K562 (cell line): ENCODE results near the gene ERICH6. TPM values are rescaled to one million over a fixed set of nuclear protein-coding genes. Genes with fewer than 3 reads are reported as not detected.

Experiments
- ATAC-seq: fragments of 200-7000 bp; cut with Tn5 transposase; 3 replicates; pipeline ENCODE4 v1.9.1; 2020; ENCODE audit warnings: moderate library complexity
- BruUV-seq: library from RNA; stranded (reverse); fragments of 400-500 nt; replicated peaks from 2 replicates; lab custom pipeline; 2021; lab: Mats Ljungman, UMichigan
- CTCF ChIA-PET: fragments of 300-600 bp; formaldehyde crosslinking; extraction: SDS; loops from one replicate; lab custom pipeline; 2021; ENCODE audit warnings: low intra/inter-chr PET ratio; lab: Yijun Ruan, JAX
- POLR2A ChIA-PET: fragments of 300-600, 350-650 bp; sonication (Branson Sonifier 250); formaldehyde crosslinking; extraction: SDS; loops from one replicate; lab custom pipeline; 2021; ENCODE audit warnings: antibody characterized with exemption, inconsistent platforms; lab: Yijun Ruan, JAX
- DNase-seq, 4 experiments: peaks; one replicate each; pipeline versions ENCODE4 v3.0.0 to v3.0.0-alpha.2; 2011 to 2018; ENCODE audit warnings: low spot score in 3 of 4, mixed read lengths in 3 of 4; ENCODE audit errors: extremely low read depth in 1 of 4
- FAIRE-seq: peaks from 2 replicates; lab custom pipeline; 2011; peaks lifted over from hg19 to GRCh38; lab: Jason Lieb, UNC
- H2AFZ ChIP-seq: 2 replicates; pipeline ENCODE4 v1.6.0; 2011; ENCODE audit warnings: low read depth, low read length, control low read depth, inconsistent platforms
- H3K27ac ChIP-seq: fragments of 200-600 bp; 3 replicates; pipeline ENCODE4 v1.8.0; 2011; ENCODE audit warnings: low read depth, mild to moderate bottlenecking, control low read depth, inconsistent platforms, low read length, moderate library complexity, mixed read lengths; ENCODE audit errors: extremely low read depth
- H3K27me3 ChIP-seq, 2 experiments: fragments of 300-600 bp in 1 of 2; 2 replicates in 1 of 2; 3 replicates in 1 of 2; pipeline versions ENCODE4 v1.6.0 to v1.8.0; 2011; ENCODE audit warnings: inconsistent platforms in 2 of 2, low read length in 2 of 2, mild to moderate bottlenecking in 1 of 2, mixed read lengths in 1 of 2, moderate library complexity in 1 of 2; ENCODE audit not compliant: control insufficient read depth in 2 of 2, insufficient read depth in 2 of 2
- H3K36me3 ChIP-seq: fragments of 300-600 bp; 3 replicates; pipeline ENCODE4 v1.8.0; 2011; ENCODE audit warnings: mild to moderate bottlenecking, low read length, inconsistent platforms; ENCODE audit not compliant: control insufficient read depth, insufficient read depth
- H3K4me1 ChIP-seq, 2 experiments: fragments of 200-600 bp in 1 of 2; replicated peaks in 1 of 2; 2 replicates in 1 of 2; 3 replicates in 1 of 2; pipeline versions ENCODE4 v1.5.1 to v1.8.0; 2011; ENCODE audit warnings: inconsistent platforms in 2 of 2, low read length in 2 of 2, mild to moderate bottlenecking in 1 of 2, mixed read lengths in 1 of 2, moderate library complexity in 1 of 2; ENCODE audit not compliant: control insufficient read depth in 2 of 2, insufficient read depth in 2 of 2
- H3K4me2 ChIP-seq: 2 replicates; pipeline ENCODE4 v1.6.1; 2011; ENCODE audit warnings: low read length, control low read depth, inconsistent platforms, mixed read lengths; ENCODE audit not compliant: insufficient read depth
- H3K4me3 ChIP-seq: fragments of 200-600 bp; sonication (generic), shearing (Covaris generic); 2 replicates; pipeline ENCODE4 v1.5.1; 2016; ENCODE audit warnings: control low read depth, inconsistent platforms
- H3K79me2 ChIP-seq: fragments of 200-600 bp; 3 replicates; pipeline ENCODE4 v1.8.0; 2011; ENCODE audit warnings: low read length, inconsistent platforms; ENCODE audit not compliant: control insufficient read depth, insufficient read depth
- H3K9ac ChIP-seq, 2 experiments: 2 replicates each; pipeline versions ENCODE4 v1.6.0 to v1.6.1; 2011; ENCODE audit warnings: low read depth in 2 of 2, low read length in 2 of 2, control low read depth in 1 of 2, inconsistent platforms in 1 of 2, mild to moderate bottlenecking in 1 of 2, mixed read lengths in 1 of 2; ENCODE audit not compliant: insufficient read depth in 1 of 2
- H3K9me1 ChIP-seq: one replicate; pipeline ENCODE4 v1.6.0; 2011; ENCODE audit warnings: inconsistent platforms, mild to moderate bottlenecking, low read length, moderate library complexity; ENCODE audit not compliant: control insufficient read depth, insufficient read depth
- H3K9me3 ChIP-seq: replicated peaks from 2 replicates; pipeline ENCODE4 v1.5.1; 2011; ENCODE audit warnings: low read depth, low read length, inconsistent platforms; ENCODE audit not compliant: control insufficient read depth, insufficient read depth
- H4K20me1 ChIP-seq: replicated peaks from 2 replicates; pipeline ENCODE4 v1.6.1; 2011; ENCODE audit warnings: low read length, inconsistent platforms, mixed read lengths; ENCODE audit not compliant: control insufficient read depth, insufficient read depth
- ETV6 ChIP-seq, 3 experiments: fragments of 150-350 bp in 1 of 3; sonication (generic) in 1 of 3; formaldehyde crosslinking in 1 of 3; IDR thresholded peaks; 2 replicates each; pipeline versions ENCODE4 v1.6.1 to v1.8.0; 2014 to 2022; ENCODE audit warnings: borderline replicate concordance in 2 of 3, low read depth in 2 of 3, antibody characterized with exemption in 1 of 3, low read length in 1 of 3, mild to moderate bottlenecking in 1 of 3, missing genetic modification reagents in 1 of 3
- MLLT1 ChIP-seq, 2 experiments: fragments of 450-650 bp; IDR thresholded peaks; 2 replicates each; pipeline ENCODE4 v1.6.1; 2016
- RBM15 ChIP-seq: fragments of 200-400 bp; formaldehyde crosslinking; IDR thresholded peaks from 2 replicates; pipeline ENCODE4 v1.6.1; 2018; ENCODE audit warnings: mild to moderate bottlenecking, low read length, moderate library complexity; ENCODE audit not compliant: insufficient read depth
- ZNF277 ChIP-seq: fragments of 250-450 bp; sonication (Bioruptor Pico); IDR thresholded peaks from 2 replicates; pipeline ENCODE4 v1.8.0; 2022; ENCODE audit warnings: inconsistent platforms, mild to moderate bottlenecking, moderate library complexity, borderline replicate concordance
- WGBS: fragments of 100-300 bp; shearing (Covaris generic); methylation state at CpG from one replicate; pipeline ENCODE4 v1.1.6; 2016; ENCODE audit warnings: low coverage, mixed read lengths; ENCODE audit not compliant: insufficient coverage; ENCODE audit errors: missing lambda C conversion rate; 5-methylcytosine and 5-hydroxymethylcytosine counted together
- in situ Hi-C: fragments of 300-500 bp; cut with MboI; formaldehyde crosslinking; loops from 4 replicates; pipeline ENCODE4 v1.15.0; 2018; ENCODE audit warnings: inconsistent platforms, mixed read lengths
- intact Hi-C: fragments of 100-400 bp; cut with micrococcal nuclease; formaldehyde crosslinking; loops from 2 replicates; pipeline ENCODE4 v1.14.2; 2022
- polyA plus RNA-seq, 8 experiments: library from polyadenylated mRNA; depleted of rRNA in 4 of 8; stranded (reverse) in 5 of 8; unstranded in 3 of 8; fragments of >200 nt; fragmentation: Nextera tagmentation in 2 of 8; fragmentation: Illumina TruSeq in 1 of 8; extraction: Ambion mirVana in 2 of 8; extraction: Trizol in 1 of 8; gene quantifications; 2 replicates each; pipeline versions ENCODE4 v1.2.1 to v1.2.3, GENCODE V29; 2011 to 2014; ENCODE audit warnings: inconsistent platforms in 1 of 8, missing spikeins in 1 of 8
- total RNA-seq, 7 experiments: library from RNA; depleted of rRNA in 6 of 7; stranded (reverse); fragments of >200 nt in 6 of 7; fragmentation: Illumina TruSeq in 2 of 7; extraction: Trizol in 2 of 7; gene quantifications; 2 replicates each; pipeline versions ENCODE4 v1.2.1 to v1.2.3, GENCODE V29; 2011 to 2021; ENCODE audit warnings: low replicate concordance in 1 of 7

Gene ERICH6
- total and polyA plus RNA-seq, 9 of the 15 experiments (the other 6 are each of a cell fraction or from before 2014, with no cell fraction given) = not detected

GRCh38 chr3:150742679-150743078 is 39.0 kb upstream of the ERICH6 start:
- ChIA-PET CTCF (no interaction called here), POLR2A (interaction anchor here (0.7 to 0.9 kb wide), 3 partner anchors 18 to 83 kb away, joined by 3 read pairs; no protein-coding TSS in a partner anchor)
- BruUV-seq = no TSS peak
- DNase-seq = no peak
- H3K27ac ChIP-seq = no peak overlapping the region
- TF ChIP-seq RBM15 = no peak
- TF ChIP-seq ZNF277 (CRISPR knock-in tag) = no peak
- no peaks in the 10 kb centered on the region for H3K27me3 ChIP-seq
- peaks cover 27% of the 10 kb centered on the region for H3K36me3 ChIP-seq
- H3K4me3 ChIP-seq = no peak overlapping the region
- ATAC-seq = no peak
- H3K4me1 ChIP-seq = peaks cover 19 to 47% of the 10 kb centered on the region in 2 experiments
- WGBS = 94% methylated on average over 4 of the region's 4 CpGs
- H2AFZ ChIP-seq = no peak overlapping the region
- intact Hi-C loops (no loop called here), in situ Hi-C loops (no loop called here)
- no peaks in the 10 kb centered on the region for H3K9me3 ChIP-seq
- peaks cover 64% of the 10 kb centered on the region for H3K79me2 ChIP-seq
- no peak overlapping the region for H3K4me2 ChIP-seq
- no peak for FAIRE-seq
- H3K9ac ChIP-seq = no peak overlapping the region
- no peaks in the 10 kb centered on the region for H3K9me1 ChIP-seq
- peaks cover 4% of the 10 kb centered on the region; the same call in 1 of the 2 replicates for H4K20me1 ChIP-seq

GRCh38 chr3:150742141-150742523 is 38.4 kb upstream of the ERICH6 start:
- no peaks in the 10 kb centered on the region for H3K9me3 ChIP-seq
- no peaks in the 10 kb centered on the region for H3K9me1 ChIP-seq
- peaks cover 19 to 52% of the 10 kb centered on the region in 2 experiments for H3K4me1 ChIP-seq
- H3K9ac ChIP-seq = no peak overlapping the region
- TF ChIP-seq ETV6 (IDR thresholded peaks at IDR 0.05; ENCODE audit: borderline replicate concordance in 1 of 2, low read depth in 2 of 2, low read length in 1 of 2) (no peak), ETV6 (CRISPR knock-in tag; IDR thresholded peaks at IDR 0.05; ENCODE audit: borderline replicate concordance) (no peak), MLLT1 (IDR thresholded peaks at IDR 0.05) (peak in 1 of 2 experiments; percentile 35; a peak in 1 of 4 replicates)
- no TSS peak for BruUV-seq
- no peak for ATAC-seq
- H4K20me1 ChIP-seq = peaks cover 4% of the 10 kb centered on the region; the same call in 1 of the 2 replicates
- ChIA-PET CTCF (no interaction called here), POLR2A (interaction anchor here (0.9 kb wide), 1 partner anchor 29 kb away, joined by 3 read pairs; no protein-coding TSS in a partner anchor)
- peaks cover 27% of the 10 kb centered on the region for H3K36me3 ChIP-seq
- no peak overlapping the region for H3K27ac ChIP-seq
- in situ Hi-C loops (no loop called here), intact Hi-C loops (no loop called here)
- DNase-seq = no peak
- H3K79me2 ChIP-seq = peaks cover 58% of the 10 kb centered on the region
- no peak for FAIRE-seq
- H3K4me2 ChIP-seq = no peak overlapping the region
- WGBS = 92% methylated on average over 15 of the region's 15 CpGs
- H3K4me3 ChIP-seq = no peak overlapping the region
- no peak overlapping the region for H2AFZ ChIP-seq
- no peaks in the 10 kb centered on the region for H3K27me3 ChIP-seq
